NT2/D1 (cell line): ENCODE results near the gene INSR.

ENCODE experiments used
- SUZ12 ChIP-seq: IDR thresholded peaks from 2 replicates; pipeline ENCODE4 v1.6.1; 2011; ENCODE audit not compliant: insufficient read length, insufficient read depth; ENCODE audit errors: extremely low read depth
- YY1 ChIP-seq: IDR thresholded peaks from 2 replicates; pipeline ENCODE4 v1.6.1; 2011; ENCODE audit not compliant: insufficient read length, insufficient read depth

DNA sequence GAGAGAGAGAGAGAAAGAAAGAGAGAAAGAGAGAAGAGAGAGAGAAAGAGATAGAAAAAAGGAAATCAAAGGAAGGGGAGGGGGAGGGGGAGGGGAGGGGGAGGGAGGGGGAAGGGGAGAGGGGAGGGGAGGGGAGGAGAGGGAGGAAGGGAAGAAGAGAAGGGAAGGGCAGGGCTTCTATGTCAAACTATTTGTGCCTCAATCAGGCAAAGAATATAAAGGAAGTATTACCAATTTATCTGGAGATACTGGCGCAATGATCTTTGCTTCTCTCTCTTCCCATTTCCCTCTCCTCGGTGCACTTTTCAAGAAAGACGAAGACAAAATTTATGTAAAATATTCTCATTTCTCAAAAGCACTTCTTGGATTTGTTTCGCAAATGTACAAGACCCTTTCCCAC lies 9.3 kb upstream of the INSR start:
- TF ChIP-seq YY1 = no peak
- TF ChIP-seq SUZ12 = no peak
